Measurements from ENCODE around the gene ZNF837. TPM values are rescaled to one million over a fixed set of nuclear protein-coding genes. Genes with fewer than 3 reads are reported as not detected.
A peak's percentile ranks its signal among the peaks of the same experiment; 100 is the strongest.

The ZNF837 gene
- total and polyA plus RNA-seq, 2 of the 13 experiments (the other 11 are each of a cell fraction or from before 2014, with no cell fraction given): 0.29 to 1.3 TPM

DNA sequence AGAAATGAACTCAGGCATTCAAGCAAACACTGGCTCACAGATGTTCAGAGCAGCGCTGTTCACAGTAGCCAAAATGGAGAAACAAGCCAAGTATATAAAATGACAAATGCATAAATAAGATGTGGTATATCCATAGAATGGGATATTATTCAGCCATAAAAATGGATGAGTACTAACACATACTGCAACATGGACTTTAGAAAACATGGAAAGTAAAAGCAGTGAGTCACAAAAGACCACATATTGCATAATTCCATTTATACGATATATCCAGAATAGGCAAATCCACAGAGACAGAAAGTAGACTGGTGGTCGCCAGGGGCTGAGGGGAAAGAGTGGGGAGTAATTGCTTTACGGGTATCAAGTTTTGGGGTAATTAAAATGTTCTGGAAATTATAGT lies 6.6 kb downstream of the ZNF837 start:
- H2AFZ ChIP-seq (ENCODE audit: low read length): no peak overlapping the region
- ATAC-seq: no peak
- no peaks in the 10 kb centered on the region for H3K9me3 ChIP-seq (ENCODE audit: low read length)
- no peaks in the 10 kb centered on the region for H3K27me3 ChIP-seq (ENCODE audit: control insufficient read depth in 1 of 2, insufficient read depth in 2 of 2, low read length in 2 of 2)
- ChIA-PET CTCF (ENCODE audit: low intra/inter-chr PET ratio, low total read pairs) (no interaction called here), POLR2A (interaction anchor here (0.9 to 2.0 kb wide), 3 partner anchors 9 to 34 kb away, joined by 3 to 11 read pairs (median 4); partner anchors contain the start of genes ZNF497 and ZNF584)
- no peaks in the 10 kb centered on the region for H4K20me1 ChIP-seq (ENCODE audit: insufficient read depth, low read length)
- WGBS (ENCODE audit: low lambda C conversion rate): 72% methylated on average over 4 of the region's 4 CpGs
- H3K9ac ChIP-seq (ENCODE audit: insufficient read depth, low read depth, low read length): no peak overlapping the region
- peaks cover 11% of the 10 kb centered on the region for H3K4me1 ChIP-seq (ENCODE audit: insufficient read depth, low read length)
- no peak for FAIRE-seq
- no peaks in the 10 kb centered on the region for H3K36me3 ChIP-seq (replicated peaks in 1 of 2; ENCODE audit: control insufficient read depth in 1 of 2, insufficient read depth in 2 of 2, low read length in 2 of 2)
- H3K79me2 ChIP-seq (ENCODE audit: insufficient read depth, low read length): no peaks in the 10 kb centered on the region
- no peak overlapping the region for H3K4me3 ChIP-seq (replicated peaks in 1 of 3; ENCODE audit: insufficient read depth in 1 of 3, low read depth in 2 of 3, low read length in 3 of 3)
- intact Hi-C loops (cut with micrococcal nuclease; ENCODE audit: unreplicated experiment): no loop called here
- no peak overlapping the region for H3K27ac ChIP-seq (ENCODE audit: extremely low read length, insufficient read depth, low read length)
- in situ Hi-C loops (cut with HindIII; ENCODE audit: extremely low pct_ligation_motif_present, low pct_unique_long_range_greater_than_20kb): no loop called here
- TF ChIP-seq PITX1 (CRISPR knock-in tag; IDR thresholded peaks at IDR 0.05): no peak
- TF ChIP-seq ZNF660 (CRISPR knock-in tag; IDR thresholded peaks at IDR 0.05; ENCODE audit: borderline replicate concordance, low read depth): no peak
- TF ChIP-seq SNAPC4 (CRISPR knock-in tag; IDR thresholded peaks at IDR 0.05): no peak
- TF ChIP-seq GATAD1 (CRISPR knock-in tag; IDR thresholded peaks at IDR 0.05): no peak
- TF ChIP-seq FOXA3 (CRISPR knock-in tag; IDR thresholded peaks at IDR 0.05): no peak
- 0 out of 2 replicates have a peak, but pooled peaks have one; percentile 7 for TF ChIP-seq CEBPB (IDR thresholded peaks at IDR 0.05; ENCODE audit: borderline replicate concordance, low read depth, low read length)
- no peak overlapping the region for H3K4me2 ChIP-seq (ENCODE audit: low read depth, low read length)
- no TSS peak for BruUV-seq (replicated peaks)
- DNase-seq (ENCODE audit: low spot score): no peak
